ENCODE data around the gene COL27A1. TPM values are rescaled to one million over a fixed set of nuclear protein-coding genes. Genes with fewer than 3 reads are reported as not detected.

The COL27A1 gene
- polyA plus RNA-seq, 2 of the 4 experiments (the other 2 are of a cell fraction), result 6.9 to 20.6 TPM

GRCh38 chr9:114235033-114235661, 79.8 kb downstream of the COL27A1 start:
- Histone ChIP-seq H3K27ac (no peak overlapping the region), H3K9me3 (no peaks in the 10 kb centered on the region), H3K4me1 (no peaks in the 10 kb centered on the region), H3K4me3 (no peak overlapping the region), H3K4me2 (no peak overlapping the region)
- WGBS (ENCODE audit: missing lambda C conversion rate), result 91% methylated on average over 16 of the region's 16 CpGs
- ATAC-seq (no peak), FAIRE-seq (no peak), DNase-seq (ENCODE audit: low read depth in 1 of 2, low spot score in 1 of 2) (no peak)
- ChIA-PET CTCF (interaction anchor here (0.6 to 5.6 kb wide), 9 partner anchors 11 to 428 kb away, joined by 3 to 31 read pairs (median 3); partner anchors contain the start of gene COL27A1), POLR2A (no interaction called here)
- TF ChIP-seq RFX5 (IDR thresholded peaks at IDR 0.05) (no peak), FOXS1 (CRISPR knock-in tag; IDR thresholded peaks at IDR 0.05) (no peak), SREBF2 (IDR thresholded peaks at IDR 0.05) (no peak), EP300 (IDR thresholded peaks at IDR 0.05) (no peak), CEBPB (IDR thresholded peaks at IDR 0.05) (no peak), HOXA7 (CRISPR knock-in tag; IDR thresholded peaks at IDR 0.05) (no peak), CHD4 (IDR thresholded peaks at IDR 0.05; ENCODE audit: borderline replicate concordance) (no peak), KDM5A (IDR thresholded peaks at IDR 0.05) (no peak), MAZ (IDR thresholded peaks at IDR 0.05; ENCODE audit: borderline replicate concordance, low read depth, low read length) (no peak), NPAS2 (CRISPR knock-in tag; IDR thresholded peaks at IDR 0.05; ENCODE audit: borderline replicate concordance) (no peak), ZFP36 (IDR thresholded peaks at IDR 0.05; ENCODE audit: borderline replicate concordance, partially characterized antibody) (no peak)

- H3K4me2 ChIP-seq, result no peak overlapping the region
- H3K9me3 ChIP-seq, result no peaks in the 10 kb centered on the region
- no peak overlapping the region for H3K4me3 ChIP-seq
- DNase-seq (ENCODE audit: low read depth in 1 of 2, low spot score in 1 of 2) (no peak), FAIRE-seq (no peak), ATAC-seq (no peak)
- POLR2A ChIA-PET, result no interaction called here
- WGBS (ENCODE audit: missing lambda C conversion rate), result 89% methylated on average over 8 of the region's 12 CpGs
- H3K4me1 ChIP-seq, result no peaks in the 10 kb centered on the region
- H3K27ac ChIP-seq, result no peak overlapping the region
- CTCF ChIA-PET, result interaction anchor here (1.2 to 5.6 kb wide), 5 partner anchors 10 to 129 kb away, joined by 3 to 31 read pairs (median 6); partner anchors contain the start of gene COL27A1
- TF ChIP-seq NPAS2 (CRISPR knock-in tag; IDR thresholded peaks at IDR 0.05; ENCODE audit: borderline replicate concordance) (no peak), KDM1A (IDR thresholded peaks at IDR 0.05; ENCODE audit: low read depth) (no peak)
- TF ChIP-seq, protein P1, sequence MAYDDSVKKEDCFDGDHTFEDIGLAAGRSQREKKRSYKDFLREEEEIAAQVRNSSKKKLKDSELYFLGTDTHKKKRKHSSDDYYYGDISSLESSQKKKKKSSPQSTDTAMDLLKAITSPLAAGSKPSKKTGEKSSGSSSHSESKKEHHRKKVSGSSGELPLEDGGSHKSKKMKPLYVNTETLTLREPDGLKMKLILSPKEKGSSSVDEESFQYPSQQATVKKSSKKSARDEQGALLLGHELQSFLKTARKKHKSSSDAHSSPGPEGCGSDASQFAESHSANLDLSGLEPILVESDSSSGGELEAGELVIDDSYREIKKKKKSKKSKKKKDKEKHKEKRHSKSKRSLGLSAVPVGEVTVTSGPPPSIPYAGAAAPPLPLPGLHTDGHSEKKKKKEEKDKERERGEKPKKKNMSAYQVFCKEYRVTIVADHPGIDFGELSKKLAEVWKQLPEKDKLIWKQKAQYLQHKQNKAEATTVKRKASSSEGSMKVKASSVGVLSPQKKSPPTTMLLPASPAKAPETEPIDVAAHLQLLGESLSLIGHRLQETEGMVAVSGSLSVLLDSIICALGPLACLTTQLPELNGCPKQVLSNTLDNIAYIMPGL (CRISPR knock-in tag; IDR thresholded peaks at IDR 0.05; ENCODE audit: borderline replicate concordance), result no peak
Observed at GRCh38 chr9:114236391-114237138, 81.2 kb downstream of the COL27A1 start.

GRCh38 chr9:114237247-114237646, 81.9 kb downstream of the COL27A1 start:
- POLR2A ChIA-PET, result no interaction called here
- no peak for TF ChIP-seq MAFK (IDR thresholded peaks at IDR 0.05; ENCODE audit: partially characterized antibody)
- TF ChIP-seq HEYL (CRISPR knock-in tag; IDR thresholded peaks at IDR 0.05), result no peak
- TF ChIP-seq E2F6 (IDR thresholded peaks at IDR 0.05; ENCODE audit: borderline replicate concordance, low read depth), result no peak
- TF ChIP-seq HES2 (IDR thresholded peaks at IDR 0.05), result no peak
- TF ChIP-seq KDM5A (IDR thresholded peaks at IDR 0.05), result no peak
- no peak for TF ChIP-seq FOSB (CRISPR knock-in tag; IDR thresholded peaks at IDR 0.05)
- TF ChIP-seq ZSCAN20 (CRISPR knock-in tag; IDR thresholded peaks at IDR 0.05), result no peak
- TF ChIP-seq NR3C1 (IDR thresholded peaks at IDR 0.05), result no peak
- TF ChIP-seq, protein P2, sequence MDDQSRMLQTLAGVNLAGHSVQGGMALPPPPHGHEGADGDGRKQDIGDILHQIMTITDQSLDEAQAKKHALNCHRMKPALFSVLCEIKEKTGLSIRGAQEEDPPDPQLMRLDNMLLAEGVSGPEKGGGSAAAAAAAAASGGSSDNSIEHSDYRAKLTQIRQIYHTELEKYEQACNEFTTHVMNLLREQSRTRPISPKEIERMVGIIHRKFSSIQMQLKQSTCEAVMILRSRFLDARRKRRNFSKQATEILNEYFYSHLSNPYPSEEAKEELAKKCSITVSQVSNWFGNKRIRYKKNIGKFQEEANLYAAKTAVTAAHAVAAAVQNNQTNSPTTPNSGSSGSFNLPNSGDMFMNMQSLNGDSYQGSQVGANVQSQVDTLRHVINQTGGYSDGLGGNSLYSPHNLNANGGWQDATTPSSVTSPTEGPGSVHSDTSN (IDR thresholded peaks at IDR 0.05), result no peak
- TF ChIP-seq MAZ (IDR thresholded peaks at IDR 0.05; ENCODE audit: borderline replicate concordance, low read depth, low read length), result no peak
- no peak for TF ChIP-seq HDAC2 (IDR thresholded peaks at IDR 0.05)
- no peak for TF ChIP-seq CTCF (IDR thresholded peaks at IDR 0.05)
- no peak for TF ChIP-seq HOXB13 (CRISPR knock-in tag; IDR thresholded peaks at IDR 0.05; ENCODE audit: low read depth)
- no peak for TF ChIP-seq POLR2A (IDR thresholded peaks at IDR 0.05; ENCODE audit: low read length)
- no peak for TF ChIP-seq KDM1A (IDR thresholded peaks at IDR 0.05; ENCODE audit: low read depth)

More at GRCh38 chr9:114237247-114237646, 81.9 kb downstream of the COL27A1 start:
- H3K4me2 ChIP-seq, result no peak overlapping the region
- H3K27ac ChIP-seq, result no peak overlapping the region
- DNase-seq (ENCODE audit: low read depth in 1 of 2, low spot score in 1 of 2) (no peak), ATAC-seq (no peak), FAIRE-seq (no peak)
- H3K4me1 ChIP-seq, result no peaks in the 10 kb centered on the region
- no peak overlapping the region for H3K4me3 ChIP-seq
- WGBS (ENCODE audit: missing lambda C conversion rate), result 94% methylated on average over 5 of the region's 5 CpGs
- H3K9me3 ChIP-seq, result no peaks in the 10 kb centered on the region
- CTCF ChIA-PET, result interaction anchor here (0.8 to 5.6 kb wide), 5 partner anchors 13 to 155 kb away, joined by 3 to 31 read pairs (median 8); no protein-coding TSS in a partner anchor

All from A549 (cell line).